ENCODE data around the gene CAPS. TPM values are rescaled to one million over a fixed set of nuclear protein-coding genes. Genes with fewer than 3 reads are reported as not detected.
A peak's percentile ranks its signal among the peaks of the same experiment; 100 is the strongest.

The CAPS gene
- total and polyA plus RNA-seq, 5 donors from 2014 or later = 1.2 to 38.8 (median 2.9) TPM

DNA sequence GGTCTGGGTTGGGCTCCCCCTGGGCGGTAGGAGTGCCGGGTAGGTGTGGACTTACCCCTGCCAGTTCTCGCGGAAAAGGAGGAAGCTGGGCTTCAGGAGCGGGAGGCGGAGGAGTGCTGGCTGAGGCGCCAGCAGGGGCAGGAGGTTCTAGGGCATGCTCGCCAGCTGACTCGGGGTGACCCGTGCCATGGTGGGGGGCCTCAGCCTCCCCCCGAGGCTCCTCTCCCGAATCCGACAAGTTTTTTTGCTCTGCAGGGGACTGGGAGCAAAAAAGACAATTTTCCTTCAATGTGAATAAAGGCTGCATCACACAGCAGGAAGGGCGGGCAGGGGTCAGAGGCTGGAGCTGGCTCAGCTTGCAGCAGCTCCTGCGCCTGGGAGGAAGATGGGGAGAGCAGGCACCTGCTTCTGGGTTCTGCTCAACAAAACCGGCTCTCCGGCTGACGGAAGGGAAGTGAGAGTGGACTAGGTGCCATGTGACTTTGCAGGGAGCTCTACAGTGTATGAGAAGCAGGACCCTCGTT lies 37.3 kb downstream of the CAPS start:
- Histone ChIP-seq H3K27me3 (ENCODE audit: control insufficient read depth, insufficient read depth, low read length) (no peaks in the 10 kb centered on the region), H3K9me3 (ENCODE audit: control insufficient read depth in 2 of 2, low read length in 2 of 2) (no peaks in the 10 kb centered on the region), H3K36me3 (ENCODE audit: control insufficient read depth, insufficient read depth, low read length) (peaks cover 2% of the 10 kb centered on the region), H3K4me3 (ENCODE audit: low read depth, low read length) (no peak overlapping the region), H3K4me1 (ENCODE audit: control insufficient read depth, insufficient read depth, low read length, poor library complexity, severe bottlenecking) (peaks cover 97% of the 10 kb centered on the region), H3K27ac (ENCODE audit: insufficient read depth, low read length, poor library complexity, severe bottlenecking) (peak overlapping the region; percentile 72)
- no peak for DNase-seq
- H3K4me1 Mint-ChIP-seq = peaks cover 39 to 97% (median 68%) of the 10 kb centered on the region in 4 donors
- no peak for ATAC-seq (ENCODE audit: low read depth in 2 of 2)
- H3K27ac Mint-ChIP-seq = peak overlapping the region; percentile 94 to 99 (median 97)
- H3K27me3 Mint-ChIP-seq = no peaks in the 10 kb centered on the region
- H3K36me3 Mint-ChIP-seq = peaks cover 3% of the 10 kb centered on the region
- H3K4me3 Mint-ChIP-seq = peak overlapping the region; percentile 59 to 83 (median 78)
- no peaks in the 10 kb centered on the region for H3K9me3 Mint-ChIP-seq

DNA sequence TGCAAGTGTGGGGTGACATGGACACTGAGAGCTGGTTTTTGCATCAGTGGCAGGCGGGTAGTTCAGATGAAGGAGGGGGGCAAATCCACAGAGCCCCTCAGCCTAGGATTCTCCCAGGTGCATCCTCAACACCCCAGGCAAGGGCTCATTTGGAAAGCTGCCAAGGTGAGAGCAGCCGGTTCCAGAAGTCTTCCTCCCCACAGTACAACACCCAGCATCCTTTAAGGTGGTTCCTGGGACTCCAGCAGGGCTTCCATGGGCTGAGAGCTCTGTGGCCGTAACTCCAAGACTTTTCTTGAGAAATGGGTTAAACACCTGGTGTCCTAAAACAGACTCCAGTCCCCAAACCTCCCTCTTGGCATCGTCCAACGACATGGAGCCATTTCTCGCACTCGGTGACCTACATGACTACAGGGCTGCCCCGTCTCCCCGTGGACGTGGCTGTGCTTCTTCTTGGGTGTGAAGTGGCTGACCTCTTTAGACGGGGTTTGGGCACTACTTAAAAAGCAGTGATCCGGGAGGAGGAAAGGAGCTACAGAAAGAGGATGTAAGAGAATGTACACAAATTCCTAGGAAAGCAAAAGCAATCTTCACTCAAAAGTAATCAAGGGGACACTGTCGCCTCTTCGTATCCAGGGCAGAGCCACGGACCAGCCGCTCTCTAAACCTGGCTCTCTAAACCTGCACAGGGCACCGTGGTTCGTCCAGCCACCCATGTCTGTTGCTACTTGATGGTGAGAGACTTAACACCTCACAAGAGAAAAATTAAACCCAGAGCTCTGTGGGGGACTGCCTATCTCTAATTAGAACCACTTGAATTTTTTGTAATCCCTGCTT lies 38.4 kb downstream of the CAPS start:
- Mint-ChIP-seq H3K36me3 (peaks cover 3% of the 10 kb centered on the region), H3K9me3 (no peaks in the 10 kb centered on the region), H3K4me1 (peaks cover 42 to 98% (median 70%) of the 10 kb centered on the region in 4 donors), H3K4me3 (peak overlapping the region; percentile 78 to 86 (median 82)), H3K27ac (peak overlapping the region; percentile 92 to 97 (median 94)), H3K27me3 (no peaks in the 10 kb centered on the region)
- Histone ChIP-seq H3K4me3 (ENCODE audit: low read depth, low read length) (peak overlapping the region; percentile 70), H3K9me3 (ENCODE audit: control insufficient read depth in 2 of 2, low read length in 2 of 2) (no peaks in the 10 kb centered on the region), H3K27ac (ENCODE audit: insufficient read depth, low read length, poor library complexity, severe bottlenecking) (peak overlapping the region; percentile 73), H3K36me3 (ENCODE audit: control insufficient read depth, insufficient read depth, low read length) (peaks cover 2% of the 10 kb centered on the region), H3K27me3 (ENCODE audit: control insufficient read depth, insufficient read depth, low read length) (no peaks in the 10 kb centered on the region), H3K4me1 (ENCODE audit: control insufficient read depth, insufficient read depth, low read length, poor library complexity, severe bottlenecking) (peaks cover 96% of the 10 kb centered on the region)
- DNase-seq = no peak
- ATAC-seq (ENCODE audit: low read depth in 2 of 2) = no peak

DNA sequence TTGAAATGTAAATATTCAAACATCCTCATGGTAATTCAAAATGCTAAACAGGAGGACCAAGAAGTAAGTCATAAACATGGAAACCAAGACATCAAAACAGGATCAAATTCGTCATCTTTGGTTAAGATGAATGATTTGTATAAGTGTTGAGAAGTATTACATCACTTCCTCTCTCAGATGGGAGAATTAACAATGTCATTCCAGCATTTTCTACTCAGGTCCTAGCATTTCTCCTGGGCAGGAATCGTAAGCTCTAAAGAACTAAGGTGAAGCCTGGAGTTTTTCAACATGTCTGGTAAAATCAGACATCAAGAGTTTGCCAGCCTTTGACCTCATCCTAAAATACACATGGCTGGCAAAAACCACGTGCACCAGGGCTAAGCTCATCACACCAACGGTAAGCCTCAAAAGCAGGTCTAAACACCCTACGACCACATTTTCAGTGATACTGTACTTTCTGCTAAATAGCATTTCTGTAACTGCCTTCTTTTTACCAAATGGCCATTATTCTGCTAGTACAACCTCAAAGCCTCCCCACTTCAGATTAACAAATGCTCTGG lies 39.1 kb downstream of the CAPS start:
- DNase-seq (peak in 1 of 3 donors; percentile 30), ATAC-seq (ENCODE audit: low read depth in 2 of 2) (no peak)
- H3K4me1 ChIP-seq (ENCODE audit: control insufficient read depth, insufficient read depth, low read length, poor library complexity, severe bottlenecking) = peaks cover 94% of the 10 kb centered on the region
- Mint-ChIP-seq H3K4me1 (peaks cover 42 to 98% (median 70%) of the 10 kb centered on the region in 4 donors), H3K4me3 (peak overlapping the region; percentile 78 to 86 (median 82)), H3K9me3 (no peaks in the 10 kb centered on the region), H3K27me3 (no peaks in the 10 kb centered on the region), H3K27ac (peak overlapping the region; percentile 92 to 97 (median 94)), H3K36me3 (peaks cover 6% of the 10 kb centered on the region)
- peak overlapping the region; percentile 73 for H3K27ac ChIP-seq (ENCODE audit: insufficient read depth, low read length, poor library complexity, severe bottlenecking)
- no peaks in the 10 kb centered on the region for H3K9me3 ChIP-seq (ENCODE audit: control insufficient read depth in 2 of 2, low read length in 2 of 2)
- no peaks in the 10 kb centered on the region for H3K27me3 ChIP-seq (ENCODE audit: control insufficient read depth, insufficient read depth, low read length)
- H3K4me3 ChIP-seq (ENCODE audit: low read depth, low read length) = peak overlapping the region; percentile 70
- peaks cover 5% of the 10 kb centered on the region for H3K36me3 ChIP-seq (ENCODE audit: control insufficient read depth, insufficient read depth, low read length)

DNA sequence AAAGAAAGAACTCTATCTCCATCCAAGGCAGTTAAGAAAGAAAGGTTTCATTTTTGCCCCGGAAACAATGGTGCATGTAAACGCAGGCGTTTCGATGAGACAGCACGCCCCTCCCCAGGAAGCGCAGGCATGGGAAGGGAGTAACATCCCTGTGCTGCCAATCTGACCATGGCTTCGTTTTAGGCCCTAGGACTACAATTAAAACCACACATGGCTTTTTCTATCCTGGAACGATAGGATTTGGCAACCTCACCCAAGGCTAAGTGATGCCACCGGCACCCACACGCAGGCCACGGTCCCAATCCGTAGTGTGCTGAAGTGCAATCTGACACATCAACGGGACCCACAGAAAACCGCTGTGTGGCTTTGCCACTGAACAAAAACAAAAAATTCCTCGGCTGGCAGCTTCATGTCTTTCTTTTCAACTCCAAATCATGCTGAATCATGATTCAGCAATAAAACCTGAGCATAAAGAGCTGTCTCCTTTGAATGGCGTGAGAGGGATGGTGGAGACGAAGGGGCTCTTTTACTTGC lies 39.7 kb downstream of the CAPS start:
- no peaks in the 10 kb centered on the region for H3K27me3 ChIP-seq (ENCODE audit: control insufficient read depth, insufficient read depth, low read length)
- peak overlapping the region; percentile 92 to 97 (median 94) for H3K27ac Mint-ChIP-seq
- H3K4me1 Mint-ChIP-seq = peaks cover 41 to 98% (median 68%) of the 10 kb centered on the region in 4 donors
- peaks cover 6% of the 10 kb centered on the region for H3K36me3 Mint-ChIP-seq
- peak overlapping the region; percentile 78 to 86 (median 82) for H3K4me3 Mint-ChIP-seq
- no peaks in the 10 kb centered on the region for H3K27me3 Mint-ChIP-seq
- DNase-seq (peak in 1 of 3 donors; percentile 65), ATAC-seq (ENCODE audit: low read depth in 2 of 2) (peak; percentile 18 to 26)
- H3K4me1 ChIP-seq (ENCODE audit: control insufficient read depth, insufficient read depth, low read length, poor library complexity, severe bottlenecking) = peaks cover 94% of the 10 kb centered on the region
- no peaks in the 10 kb centered on the region for H3K9me3 Mint-ChIP-seq
- H3K36me3 ChIP-seq (ENCODE audit: control insufficient read depth, insufficient read depth, low read length) = peaks cover 5% of the 10 kb centered on the region
- peak overlapping the region; percentile 70 for H3K4me3 ChIP-seq (ENCODE audit: low read depth, low read length)
- H3K9me3 ChIP-seq (ENCODE audit: control insufficient read depth in 2 of 2, low read length in 2 of 2) = no peaks in the 10 kb centered on the region
- peak overlapping the region; percentile 73 for H3K27ac ChIP-seq (ENCODE audit: insufficient read depth, low read length, poor library complexity, severe bottlenecking)

DNA sequence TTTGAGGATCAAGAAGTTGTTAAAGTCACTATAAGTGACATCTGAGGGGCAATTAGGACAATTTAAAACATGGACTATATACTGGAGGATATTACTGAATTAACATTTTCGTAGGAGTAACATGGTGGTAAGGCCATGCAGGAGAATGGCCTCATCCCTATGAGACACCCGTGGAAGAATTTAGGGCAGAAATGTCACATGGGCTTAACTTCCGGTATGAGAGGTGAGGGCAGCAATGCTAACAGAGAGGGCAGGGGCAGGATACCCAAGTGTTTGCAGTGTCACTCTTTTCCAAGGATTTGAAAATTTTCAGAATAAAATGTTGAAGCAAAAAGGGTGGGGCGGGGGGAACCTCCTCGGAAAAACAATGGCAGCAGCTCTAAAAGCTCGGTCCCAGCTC lies 40.2 kb downstream of the CAPS start:
- Histone ChIP-seq H3K4me3 (ENCODE audit: low read depth, low read length) (peak overlapping the region; percentile 70), H3K36me3 (ENCODE audit: control insufficient read depth, insufficient read depth, low read length) (peaks cover 5% of the 10 kb centered on the region), H3K4me1 (ENCODE audit: control insufficient read depth, insufficient read depth, low read length, poor library complexity, severe bottlenecking) (peaks cover 94% of the 10 kb centered on the region), H3K27ac (ENCODE audit: insufficient read depth, low read length, poor library complexity, severe bottlenecking) (peak overlapping the region; percentile 73), H3K27me3 (ENCODE audit: control insufficient read depth, insufficient read depth, low read length) (no peaks in the 10 kb centered on the region), H3K9me3 (ENCODE audit: control insufficient read depth in 2 of 2, low read length in 2 of 2) (no peaks in the 10 kb centered on the region)
- ATAC-seq (ENCODE audit: low read depth in 2 of 2) = no peak
- Mint-ChIP-seq H3K4me1 (peaks cover 36 to 98% (median 67%) of the 10 kb centered on the region in 4 donors), H3K9me3 (no peaks in the 10 kb centered on the region), H3K4me3 (peak overlapping the region; percentile 13 to 85 (median 78)), H3K36me3 (peaks cover 5% of the 10 kb centered on the region), H3K27me3 (no peaks in the 10 kb centered on the region), H3K27ac (peak overlapping the region; percentile 92 to 97 (median 94))
- DNase-seq = no peak

DNA sequence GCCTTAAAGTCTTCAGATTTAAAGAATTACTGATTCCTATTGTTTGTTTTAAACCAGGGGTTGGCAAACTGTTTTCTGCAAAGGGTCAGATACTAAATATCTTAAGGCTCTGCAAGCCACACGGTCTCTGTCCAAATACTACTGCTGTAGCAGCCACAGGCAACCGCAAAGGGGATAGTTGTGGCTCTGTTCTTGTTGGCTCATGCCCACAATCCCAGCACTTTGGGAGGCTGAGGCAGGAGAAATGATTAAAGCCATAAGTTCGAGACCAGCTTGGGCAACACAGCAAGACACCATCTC lies 41.5 kb downstream of the CAPS start:
- DNase-seq = no peak
- Mint-ChIP-seq H3K36me3 (peaks cover 5% of the 10 kb centered on the region), H3K9me3 (no peaks in the 10 kb centered on the region), H3K27me3 (no peaks in the 10 kb centered on the region), H3K4me3 (peak overlapping the region in 1 of 4 donors; percentile 47), H3K27ac (peak overlapping the region; percentile 31 to 100 (median 91)), H3K4me1 (peaks cover 32 to 98% (median 62%) of the 10 kb centered on the region in 4 donors)
- H3K4me3 ChIP-seq (ENCODE audit: low read depth, low read length) = no peak overlapping the region
- no peaks in the 10 kb centered on the region for H3K27me3 ChIP-seq (ENCODE audit: control insufficient read depth, insufficient read depth, low read length)
- no peaks in the 10 kb centered on the region for H3K9me3 ChIP-seq (ENCODE audit: control insufficient read depth in 2 of 2, low read length in 2 of 2)
- no peak for ATAC-seq (ENCODE audit: low read depth in 2 of 2)
- peaks cover 5% of the 10 kb centered on the region for H3K36me3 ChIP-seq (ENCODE audit: control insufficient read depth, insufficient read depth, low read length)
- H3K27ac ChIP-seq (ENCODE audit: insufficient read depth, low read length, poor library complexity, severe bottlenecking) = peak overlapping the region; percentile 24
- peaks cover 94% of the 10 kb centered on the region for H3K4me1 ChIP-seq (ENCODE audit: control insufficient read depth, insufficient read depth, low read length, poor library complexity, severe bottlenecking)

DNA sequence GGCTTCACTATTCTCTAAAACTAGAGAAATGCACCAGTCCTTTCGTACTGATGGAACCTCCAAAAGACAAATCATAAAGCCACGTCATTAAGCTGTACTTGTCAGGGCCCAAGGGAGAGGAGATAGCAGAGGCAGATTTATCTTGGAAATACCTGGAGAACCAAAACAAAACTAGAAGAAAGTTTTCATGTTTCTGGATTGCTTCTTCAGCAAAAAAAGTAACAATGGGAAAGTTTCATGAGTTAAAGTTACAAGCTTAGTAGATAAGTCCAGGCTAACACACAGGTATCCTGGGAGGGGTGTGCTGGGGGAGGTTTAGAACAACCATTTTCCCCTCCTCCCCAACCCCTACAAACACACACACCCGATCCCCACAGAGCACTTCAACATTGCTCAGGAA lies 42.3 kb downstream of the CAPS start:
- H3K9me3 Mint-ChIP-seq = no peaks in the 10 kb centered on the region
- peaks cover 5% of the 10 kb centered on the region for H3K36me3 Mint-ChIP-seq
- H3K27ac ChIP-seq (ENCODE audit: insufficient read depth, low read length, poor library complexity, severe bottlenecking) = no peak overlapping the region
- DNase-seq = no peak
- H3K36me3 ChIP-seq (ENCODE audit: control insufficient read depth, insufficient read depth, low read length) = peaks cover 5% of the 10 kb centered on the region
- peaks cover 27 to 98% (median 59%) of the 10 kb centered on the region in 4 donors for H3K4me1 Mint-ChIP-seq
- H3K4me3 Mint-ChIP-seq = peak overlapping the region in 1 of 4 donors; percentile 84
- peaks cover 94% of the 10 kb centered on the region for H3K4me1 ChIP-seq (ENCODE audit: control insufficient read depth, insufficient read depth, low read length, poor library complexity, severe bottlenecking)
- no peaks in the 10 kb centered on the region for H3K27me3 Mint-ChIP-seq
- ATAC-seq (ENCODE audit: low read depth in 2 of 2) = no peak
- no peaks in the 10 kb centered on the region for H3K27me3 ChIP-seq (ENCODE audit: control insufficient read depth, insufficient read depth, low read length)
- H3K4me3 ChIP-seq (ENCODE audit: low read depth, low read length) = peak overlapping the region; percentile 13
- peak overlapping the region; percentile 82 to 100 (median 91) for H3K27ac Mint-ChIP-seq
- no peaks in the 10 kb centered on the region for H3K9me3 ChIP-seq (ENCODE audit: control insufficient read depth in 2 of 2, low read length in 2 of 2)
